GM19438 (cell line): ENCODE results near the gene CDK5.
A peak's percentile ranks its signal among the peaks of the same experiment; 100 is the strongest.

Experiments
- ATAC-seq: cut with Tn5 transposase; IDR thresholded peaks from one replicate; pipeline ENCODE4 v1.9.1; 2021; ENCODE audit warnings: low read depth; ENCODE audit not compliant: unreplicated experiment

CDK5 gene

GRCh38 chr7:151087245-151088018, 29.7 kb upstream of the CDK5 start:
- ATAC-seq, result no peak

GRCh38 chr7:151086802-151087244, 29.1 kb upstream of the CDK5 start:
- ATAC-seq, result no peak

- ATAC-seq, result peak; percentile 40
Measured at GRCh38 chr7:151085691-151086620, 28.3 kb upstream of the CDK5 start, which contains the start of gene AGAP3. AGAP3 (plus strand) TSS chr7:151086475; CDS start chr7:151086742, 267 bp downstream.

- no peak for ATAC-seq
Measured at GRCh38 chr7:151085329-151085690, 27.6 kb upstream of the CDK5 start.

- no peak for ATAC-seq
Measured at GRCh38 chr7:151083824-151084160, 26.1 kb upstream of the CDK5 start.

GRCh38 chr7:151083071-151083823, 25.6 kb upstream of the CDK5 start, which contains the start of gene TMUB1:
TMUB1 (minus strand) TSS chr7:151083493; CDS start chr7:151082563, 930 bp downstream.
- peak; percentile 48 for ATAC-seq

- no peak for ATAC-seq
Measured at GRCh38 chr7:151082141-151083070, 24.7 kb upstream of the CDK5 start.

- peak; percentile 2 for ATAC-seq
Measured at GRCh38 chr7:151081170-151082101, 23.7 kb upstream of the CDK5 start.

GRCh38 chr7:151080522-151081169, 22.9 kb upstream of the CDK5 start, which contains the start of gene FASTK:
FASTK (minus strand) TSS chr7:151080809; CDS start chr7:151080766, 43 bp downstream.
- peak; percentile 68 for ATAC-seq

- no peak for ATAC-seq
Measured at GRCh38 chr7:151080067-151080521, 22.4 kb upstream of the CDK5 start.

GRCh38 chr7:151079199-151079910, 21.7 kb upstream of the CDK5 start:
- ATAC-seq, result no peak

- ATAC-seq, result no peak
Measured at GRCh38 chr7:151078233-151079040, 20.7 kb upstream of the CDK5 start.

GRCh38 chr7:151077705-151078232, 20.1 kb upstream of the CDK5 start:
- no peak for ATAC-seq

- no peak for ATAC-seq
Measured at GRCh38 chr7:151076863-151077704, 19.4 kb upstream of the CDK5 start.

- no peak for ATAC-seq
Measured at GRCh38 chr7:151075978-151076426, 18.3 kb upstream of the CDK5 start.
